Posterior vena cava (tissue), 2 donors: ENCODE results near the gene C19orf12. TPM values are rescaled to one million over a fixed set of nuclear protein-coding genes. Genes with fewer than 3 reads are reported as not detected.
"Not testable (repeated sequence)": the region's sequence is repeated elsewhere in the genome, so short reads cannot be mapped to it uniquely, and the experiment has no call there.

Experiments
- DNase-seq: peaks from one replicate; pipeline ENCODE4 v3.0.0-alpha.2; 2020; ENCODE audit warnings: low spot score
- intact Hi-C, 2 donors: fragments of 100-400 bp; cut with DNase I; formaldehyde crosslinking; loops; one replicate each; pipeline versions ENCODE4 v1.14.1 to v1.14.2; 2022 to 2023
- total RNA-seq, 2 donors: library from RNA; stranded (reverse); fragmentation: NEBNext Ultra II Directional; extraction: Animal tissue kit (Norgen Biotek cat#: 25700); gene quantifications; one replicate each; pipeline ENCODE4 v1.2.1, GENCODE V29; 2021
- donor health status: DM: yes; HTN: yes; CAD: no.
- donor health status: DM: yes; HTN: yes; CAD: no.

The C19orf12 gene
- total RNA-seq, 2 donors from 2014 or later, result 26.7 to 29.8 TPM

DNA sequence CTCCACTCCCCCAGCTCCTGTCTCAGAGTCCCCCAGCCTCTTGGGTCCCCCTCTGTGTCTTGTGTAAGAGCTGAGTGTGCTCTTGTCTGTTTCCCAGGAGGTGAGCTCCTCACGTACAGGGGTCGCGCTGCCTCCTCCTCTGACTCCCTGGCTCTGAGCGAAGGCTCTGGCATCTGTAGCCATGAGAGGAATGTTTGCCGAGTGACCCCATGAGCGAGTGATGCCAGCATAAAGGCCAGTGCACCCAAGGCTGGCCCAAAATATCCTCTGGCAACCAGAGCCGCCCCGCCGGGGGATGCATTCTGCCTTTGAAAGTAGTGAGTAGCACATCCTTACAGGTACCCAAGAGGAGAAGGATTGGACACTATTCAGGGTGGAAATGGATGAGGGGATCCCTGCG, 26.2 kb upstream of the C19orf12 start:
- no peak for DNase-seq
- intact Hi-C loops, result no loop called here

DNA sequence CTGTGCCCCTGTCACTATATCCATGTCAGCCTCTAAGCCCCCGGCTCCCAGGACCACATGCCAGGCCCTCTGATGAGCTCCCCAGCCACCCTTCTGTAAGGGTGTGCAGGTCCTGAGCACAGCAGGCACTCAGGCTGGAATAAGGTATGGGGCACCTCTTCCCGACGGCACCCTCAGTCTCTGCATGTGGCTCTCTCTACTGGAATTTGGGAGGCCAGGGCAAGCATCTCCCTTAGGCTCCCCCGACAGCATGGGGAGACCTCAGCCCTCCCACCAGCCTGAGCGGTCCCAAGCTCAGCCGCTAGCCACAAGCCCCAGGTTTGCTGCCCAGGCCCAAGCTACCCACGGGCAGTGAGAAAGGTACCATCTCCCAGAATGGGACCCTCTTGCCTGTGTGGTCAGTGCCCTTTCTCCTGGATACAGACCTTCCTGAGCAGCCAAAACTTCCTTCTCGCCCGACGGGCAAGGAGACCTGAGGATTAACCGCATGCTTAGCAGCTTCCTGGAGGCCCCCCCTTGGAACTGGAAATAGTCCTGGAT, 22.5 kb upstream of the C19orf12 start:
- DNase-seq, result peak; percentile 42
- intact Hi-C loops, result no loop called here

DNA sequence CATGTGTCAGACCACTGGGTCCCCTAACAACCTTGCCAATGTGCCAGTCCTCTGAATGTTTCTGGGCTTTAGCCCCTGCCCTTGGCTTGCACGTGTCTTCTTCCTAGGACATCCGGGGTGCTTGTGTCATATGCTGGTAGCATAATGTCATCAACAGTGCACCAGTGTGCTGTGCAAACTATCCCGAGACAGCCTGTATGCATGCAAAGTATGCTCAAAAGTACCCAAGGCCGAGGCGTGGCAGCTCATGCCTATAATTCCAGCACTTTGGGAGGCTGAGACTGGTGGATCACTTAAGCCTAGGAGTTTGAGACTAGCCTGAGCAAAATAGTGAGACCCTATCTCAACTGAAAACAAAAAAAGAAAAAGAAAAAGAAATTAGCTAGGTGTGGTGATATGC, 20.8 kb upstream of the C19orf12 start:
- intact Hi-C loops, result no loop called here

DNA sequence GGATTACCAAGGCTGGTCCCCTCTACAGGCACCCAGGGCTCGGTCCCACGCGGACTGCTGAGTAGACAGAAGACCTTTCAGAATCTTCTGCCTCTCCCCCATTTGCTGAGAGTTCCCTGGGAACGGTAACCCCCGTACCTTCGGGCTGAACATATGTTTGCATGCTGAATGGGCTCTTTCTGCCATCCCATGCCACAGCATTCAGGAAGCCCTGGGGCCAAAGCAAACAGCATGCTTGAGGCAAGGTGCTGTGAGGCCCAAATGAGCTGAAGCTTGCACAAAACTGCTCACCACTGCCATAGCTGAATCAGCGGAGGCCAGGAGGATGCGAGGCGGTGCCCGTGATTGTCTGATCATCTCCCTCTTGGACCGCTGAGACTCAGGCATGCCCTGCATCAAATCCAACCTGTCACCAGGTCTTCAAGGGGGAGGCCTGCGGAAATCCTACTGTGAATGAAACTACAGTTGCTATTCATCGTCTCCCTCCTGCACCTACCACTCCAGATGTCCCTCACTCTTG, 16.3 kb upstream of the C19orf12 start:
- intact Hi-C loops, result no loop called here
- DNase-seq, result no peak

More for the DNA sequence above, 20.8 kb upstream of the C19orf12 start:
- DNase-seq, result no peak

DNA sequence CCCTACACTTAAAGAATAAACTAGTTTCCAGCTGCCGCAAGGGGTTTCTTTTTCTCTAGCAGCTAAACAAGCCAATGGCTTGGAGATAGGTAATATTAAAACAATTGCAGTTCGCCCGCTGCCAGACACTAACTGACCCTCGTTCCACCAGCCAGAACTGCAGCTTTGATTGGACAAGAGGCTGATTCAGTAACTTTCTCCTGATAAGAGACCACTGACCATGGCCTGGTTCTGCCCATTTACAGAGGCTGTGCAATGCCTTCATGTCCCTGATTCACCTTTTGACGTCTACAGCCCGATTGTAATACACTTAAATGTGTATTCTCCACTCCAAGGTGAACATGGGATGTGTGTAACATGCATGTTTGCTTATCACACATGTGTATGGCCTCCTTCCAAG, 12.8 kb upstream of the C19orf12 start:
- no peak for DNase-seq
- intact Hi-C loops, result no loop called here

DNA sequence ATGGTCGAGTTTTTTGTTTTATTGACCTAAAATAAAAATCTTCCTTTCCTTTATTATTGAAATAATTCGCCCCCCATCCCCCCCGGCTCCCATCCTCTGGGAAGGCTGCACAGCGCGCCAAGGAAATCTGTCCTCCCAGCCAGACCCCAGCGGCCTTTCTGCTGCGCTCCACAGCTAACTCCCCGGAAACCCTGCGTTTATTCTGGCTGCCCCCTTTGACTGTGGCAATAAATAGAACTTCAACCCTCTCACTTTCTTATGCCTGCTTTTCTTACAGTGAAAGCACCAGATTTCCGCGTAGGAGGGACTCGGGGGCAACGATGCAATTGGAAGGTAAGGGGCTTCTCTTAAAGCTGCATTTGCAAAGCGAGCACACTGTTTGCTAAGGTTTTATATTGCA, 9.7 kb upstream of the C19orf12 start:
- intact Hi-C loops, result no loop called here
- DNase-seq, result peak; percentile 68

DNA sequence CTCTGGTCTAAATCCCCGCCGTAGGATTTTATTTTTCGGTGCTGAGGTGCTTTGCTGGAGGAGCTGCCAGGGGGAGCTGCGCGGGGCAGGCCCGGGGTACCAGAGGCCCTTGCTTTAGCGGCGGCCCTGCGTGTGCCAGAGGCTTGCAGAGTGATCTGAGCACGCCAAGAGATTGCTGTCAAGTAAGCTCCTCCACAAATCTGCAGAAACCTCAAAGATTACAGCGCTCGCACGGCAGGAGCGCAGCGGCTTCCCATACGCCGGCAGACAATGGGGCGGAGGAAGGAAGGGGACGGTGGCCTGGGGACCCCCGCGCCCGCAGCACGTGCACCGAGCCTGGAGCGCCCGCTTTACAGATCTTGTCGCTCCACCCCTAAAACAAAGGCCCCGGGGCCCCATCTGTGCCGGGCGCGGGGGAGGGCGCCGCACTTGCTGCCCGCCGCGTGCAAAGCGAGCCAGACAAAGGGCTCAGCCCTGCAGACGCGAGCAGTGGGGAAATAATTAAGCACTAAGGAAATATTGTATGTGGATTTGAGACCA, 9.1 kb upstream of the C19orf12 start:
- intact Hi-C loops, result no loop called here

DNA sequence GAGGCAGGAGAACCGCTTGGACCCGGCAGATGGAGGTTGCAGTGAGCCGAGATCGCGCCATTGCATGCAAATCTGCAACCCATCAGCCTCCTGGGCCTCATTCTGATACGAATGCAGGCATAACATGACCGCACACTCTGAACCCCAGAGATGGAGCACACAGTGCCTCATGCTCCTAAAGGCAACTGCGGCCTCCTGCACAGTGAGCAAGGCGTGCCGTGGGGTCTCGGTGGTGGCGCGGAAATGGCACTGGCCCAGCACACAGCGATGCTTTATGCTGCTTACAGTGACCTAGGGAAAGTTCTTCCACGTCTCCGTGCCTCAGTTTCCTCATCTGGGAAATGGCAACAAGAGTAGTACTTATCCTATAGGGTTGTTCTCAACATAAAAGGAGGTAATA, 2.0 kb upstream of the C19orf12 start:
- peak; percentile 51 for DNase-seq
- intact Hi-C loops, result loop anchor here (2.0 to 5.0 kb wide), 2 partner anchors 105 to 108 kb away; no protein-coding TSS in a partner anchor

More for the DNA sequence above, 9.1 kb upstream of the C19orf12 start:
- peak; percentile 53 for DNase-seq

DNA sequence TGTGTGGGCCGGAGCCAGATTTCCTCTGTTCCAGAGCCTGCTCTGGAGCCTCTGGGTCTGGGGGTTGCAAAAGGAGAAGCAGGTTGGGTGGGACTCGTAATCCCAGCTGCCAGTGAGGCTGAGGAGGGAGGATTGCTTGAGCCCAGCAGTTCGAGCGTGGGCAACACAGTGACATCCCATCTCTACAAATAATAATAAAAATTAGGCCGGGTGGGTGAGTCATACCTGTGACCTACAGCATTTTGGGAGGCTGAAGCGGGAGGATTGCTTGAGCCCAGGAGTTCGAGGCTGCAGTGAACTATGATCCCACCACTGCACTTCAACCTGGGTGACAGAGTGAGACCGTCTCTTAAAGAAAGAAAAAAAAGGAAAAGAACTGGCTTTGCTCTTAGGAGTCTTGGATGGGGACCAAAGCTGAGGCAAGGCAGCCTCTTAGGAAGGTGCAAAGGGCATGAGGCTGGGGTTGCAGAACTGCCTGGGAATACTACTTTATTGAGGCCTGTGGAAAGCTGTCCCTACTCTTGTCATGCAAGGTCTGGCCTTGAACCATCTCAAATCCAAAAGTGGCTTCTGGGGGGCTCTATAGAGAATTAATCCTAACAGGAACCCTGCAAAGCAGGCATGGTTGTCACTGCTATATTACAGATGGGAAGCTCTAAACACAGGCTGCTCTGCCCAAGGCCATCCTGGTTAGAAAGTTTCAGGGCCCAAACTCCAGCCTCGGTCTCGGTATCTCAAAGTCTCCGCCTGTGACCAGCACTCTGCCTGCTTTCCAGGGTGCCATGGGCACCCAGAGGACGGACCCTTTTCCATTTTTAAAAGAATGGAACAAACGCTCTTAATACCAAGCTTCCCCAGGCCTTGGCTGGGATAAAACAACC, 880 bp upstream of the C19orf12 start:
- intact Hi-C loops, result loop anchor here (2.0 to 5.0 kb wide), 2 partner anchors 104 to 107 kb away; no protein-coding TSS in a partner anchor
- no peak for DNase-seq

DNA sequence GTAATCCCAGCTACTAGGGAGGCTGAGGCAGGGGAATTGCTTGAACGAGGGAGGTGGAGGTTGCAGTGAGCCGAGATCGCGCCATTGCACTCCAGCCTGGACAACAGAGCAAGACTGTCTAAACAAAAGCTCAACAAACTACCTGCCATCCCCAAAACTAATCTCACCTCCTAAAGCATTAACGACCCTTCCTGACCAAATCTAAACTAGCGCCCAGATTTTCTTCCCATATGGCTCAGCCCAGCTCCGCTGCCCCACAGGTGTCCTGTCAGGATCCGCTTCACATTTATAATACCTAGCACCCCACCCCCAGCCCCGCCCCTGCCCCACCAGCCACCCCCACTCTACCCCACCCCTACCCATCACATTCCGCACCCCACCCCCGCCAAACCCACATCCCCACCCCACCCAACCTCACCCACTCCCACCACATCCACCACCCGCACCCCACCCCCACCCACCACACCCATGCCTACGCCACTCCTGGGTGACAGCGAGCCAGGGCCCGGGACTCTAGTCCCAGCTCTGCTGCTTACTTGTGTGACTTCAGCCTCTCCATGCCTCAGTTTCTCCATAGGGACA, 599 bp downstream of the C19orf12 start:
- DNase-seq, result no peak
- intact Hi-C loops, result loop anchor here in 1 of 2 donors (5.0 kb wide), 1 partner anchor 47 kb away; the partner anchor contains the start of gene PLEKHF1

DNA sequence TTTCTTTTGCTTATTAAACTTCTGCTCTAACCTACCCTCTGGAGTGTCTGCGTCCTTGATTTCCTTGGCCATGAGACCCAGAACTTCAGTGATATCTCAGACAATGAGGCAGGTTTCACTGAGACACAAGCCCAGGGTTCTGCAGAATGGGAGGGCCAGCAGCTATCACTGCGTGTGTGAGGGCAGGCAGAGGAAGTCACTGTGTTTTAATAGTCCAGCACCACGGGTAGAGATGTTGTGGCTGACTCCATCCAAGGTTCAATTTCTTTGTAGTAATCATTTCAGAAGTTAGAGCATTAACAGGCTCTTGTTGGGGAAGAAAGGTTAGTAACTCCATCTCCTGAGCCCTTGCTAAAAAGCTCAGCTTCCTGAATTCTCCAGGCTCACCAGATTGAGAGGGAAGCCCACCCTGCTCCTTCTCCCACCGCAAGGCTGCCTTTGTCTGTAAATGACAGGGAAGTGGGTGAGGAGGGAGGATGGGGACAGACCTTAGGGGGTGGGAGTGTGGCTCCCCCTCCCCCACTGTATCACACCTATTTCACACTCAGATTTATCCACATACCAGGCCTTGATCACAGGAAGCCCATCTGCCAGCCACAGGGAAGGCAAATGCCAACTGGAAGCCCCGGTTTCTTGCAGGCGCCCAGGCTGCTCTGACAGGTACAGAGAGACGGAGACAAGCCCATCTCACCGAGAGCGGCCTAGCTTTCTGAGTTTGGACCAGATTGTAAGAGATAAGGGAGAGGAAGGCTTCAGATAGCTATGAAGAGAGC, 2.1 kb downstream of the C19orf12 start:
- intact Hi-C loops, result loop anchor here in 1 of 2 donors (5.0 kb wide), 1 partner anchor 46 kb away; the partner anchor contains the start of gene PLEKHF1
- peak; percentile 40 for DNase-seq

DNA sequence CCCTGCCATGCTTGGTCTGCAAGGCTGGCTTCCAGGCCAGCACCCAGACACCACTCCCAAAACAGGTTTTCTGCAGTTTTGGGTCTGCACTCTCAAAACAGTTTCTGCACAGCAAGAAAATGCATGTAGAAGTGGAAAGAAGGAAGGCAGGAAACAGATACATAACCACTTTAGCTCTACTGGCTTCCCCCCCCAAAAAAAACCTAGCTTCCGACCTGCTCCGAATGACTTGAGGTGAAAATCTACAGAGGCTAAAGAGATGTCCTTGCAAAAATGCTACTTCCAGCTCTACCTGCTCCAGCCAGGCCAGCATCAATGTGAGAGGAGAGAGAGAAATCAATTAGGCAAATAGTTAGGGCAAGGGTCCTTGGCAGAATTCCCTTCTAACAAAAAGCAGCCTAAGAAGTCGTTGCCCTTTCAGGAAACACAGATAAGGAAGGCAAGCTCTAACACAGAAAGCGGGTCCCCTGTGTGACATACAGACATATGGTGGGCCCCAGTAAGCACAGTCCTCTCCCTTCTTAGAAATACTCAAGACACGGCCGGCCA, 3.4 kb downstream of the C19orf12 start:
- peak; percentile 16 for DNase-seq
- intact Hi-C loops, result loop anchor here in 1 of 2 donors (5.0 kb wide), 1 partner anchor 44 kb away; the partner anchor contains the start of gene PLEKHF1

DNA sequence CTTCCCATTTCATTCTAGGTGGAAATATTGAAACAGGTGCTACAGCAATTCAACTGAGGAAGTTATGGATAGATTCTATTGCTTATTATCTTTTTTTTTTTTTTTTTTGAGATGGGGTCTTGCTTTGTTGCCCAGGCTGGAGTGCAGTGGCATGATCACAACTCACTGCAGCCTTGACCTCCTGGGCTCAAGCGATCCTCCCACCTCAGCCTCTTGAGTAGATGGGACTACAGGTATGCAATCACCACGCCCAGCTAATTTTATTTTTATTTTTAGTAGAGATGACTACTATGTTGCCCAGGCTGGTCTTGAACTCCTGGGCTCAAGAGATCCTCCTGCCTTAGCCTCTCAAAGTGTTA, 5.6 kb downstream of the C19orf12 start:
- intact Hi-C loops, result not testable (repeated sequence)
- peak; percentile 3 for DNase-seq

DNA sequence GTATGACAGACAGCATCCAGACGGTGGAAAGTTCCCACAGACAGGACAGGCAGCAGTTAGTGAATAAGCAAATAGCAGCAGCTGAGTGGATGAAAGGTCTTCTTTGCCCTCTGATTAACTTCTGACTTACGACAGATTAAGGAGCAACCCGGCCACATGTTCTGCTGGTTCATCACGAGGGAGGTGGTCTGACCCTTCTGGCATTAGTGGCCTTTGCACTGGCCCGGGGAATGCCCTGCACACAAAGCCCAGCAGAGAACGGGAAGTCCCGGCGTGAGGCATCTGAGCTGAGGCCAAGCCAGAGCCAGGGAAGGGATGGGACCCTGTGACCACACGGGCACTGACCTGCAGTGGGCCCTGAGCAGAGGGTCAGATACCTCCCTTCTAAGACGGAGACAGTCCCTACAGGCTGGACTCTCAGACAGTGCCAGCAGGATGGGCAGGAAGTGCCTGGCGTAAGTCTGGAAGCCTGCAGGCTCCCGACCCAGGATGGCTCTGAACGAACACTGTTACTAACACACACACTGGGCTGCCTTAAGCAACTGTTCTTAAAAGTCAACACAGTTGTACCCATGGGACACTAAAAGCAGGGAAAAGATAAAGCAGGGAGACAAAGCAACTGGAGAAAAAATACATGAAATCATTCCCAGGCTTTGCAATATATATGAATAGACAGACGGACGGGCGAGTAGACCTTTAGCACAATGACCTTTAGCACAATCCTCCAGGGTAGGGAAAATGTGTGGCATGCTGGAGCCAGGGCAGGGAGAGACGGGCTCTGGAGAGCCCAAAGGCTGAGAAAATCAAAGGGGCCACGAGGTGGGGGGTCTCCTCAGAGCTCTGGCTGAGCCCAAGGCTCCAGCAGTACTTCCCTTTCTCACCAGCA, 6.3 kb downstream of the C19orf12 start:
- intact Hi-C loops, result no loop called here
- DNase-seq, result peak; percentile 82

DNA sequence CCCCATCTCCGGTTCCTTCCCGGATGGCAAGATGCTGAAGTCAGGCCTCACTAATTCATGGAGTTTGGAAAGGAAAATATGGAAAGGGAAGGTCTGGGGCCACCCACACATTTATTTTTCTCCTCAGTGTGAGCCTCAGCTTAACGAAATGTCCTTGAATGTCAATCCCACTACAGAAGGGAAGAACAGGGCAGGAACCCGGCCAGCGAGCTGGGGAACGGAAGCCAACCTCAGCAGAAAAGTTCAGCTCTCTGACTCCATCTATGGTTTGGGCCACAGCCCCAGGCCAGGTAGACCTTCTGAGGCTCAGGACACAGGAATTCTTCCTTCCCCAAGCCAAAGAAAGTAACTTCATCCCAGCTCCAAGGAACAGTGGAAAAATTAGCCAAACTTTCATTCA, 8.4 kb downstream of the C19orf12 start:
- intact Hi-C loops, result no loop called here
- peak; percentile 53 for DNase-seq

DNA sequence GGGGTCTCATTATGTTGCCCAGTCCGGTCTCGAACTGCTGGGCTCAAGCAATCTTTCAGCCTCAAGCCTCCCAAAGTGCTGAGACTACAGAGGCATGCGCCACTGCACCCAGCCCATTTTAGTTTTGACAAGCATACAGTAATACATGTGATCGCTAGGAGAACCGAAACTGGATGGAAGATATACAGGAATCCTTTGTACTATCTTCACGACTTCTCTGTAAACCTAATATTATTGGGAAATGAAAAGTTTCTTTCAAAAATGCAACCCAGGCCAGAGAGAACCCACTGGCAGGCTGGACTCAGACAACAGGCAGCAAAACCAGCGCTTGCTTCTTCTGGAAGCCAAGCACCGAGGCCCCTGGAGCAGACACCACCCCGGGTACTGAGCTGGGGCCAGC, 9.4 kb downstream of the C19orf12 start:
- peak; percentile 12 for DNase-seq
- intact Hi-C loops, result no loop called here
